Kidney epithelial cell (primary cell): Measurements from ENCODE around the gene HNF1B. TPM values are rescaled to one million over a fixed set of nuclear protein-coding genes. Genes with fewer than 3 reads are reported as not detected.
"Not testable (repeated sequence)": the region's sequence is repeated elsewhere in the genome, so short reads cannot be mapped to it uniquely, and the experiment has no call there.

Experiments
- DNase-seq: peaks from one replicate; pipeline ENCODE4 v3.0.0-alpha.2; 2010; ENCODE audit warnings: low read depth
- H3K27me3 ChIP-seq: 2 replicates; pipeline ENCODE4 v1.6.0; 2011; ENCODE audit warnings: low read length; ENCODE audit not compliant: control insufficient read depth, insufficient read depth
- H3K36me3 ChIP-seq: 2 replicates; pipeline ENCODE4 v1.5.1; 2011; ENCODE audit warnings: low read length; ENCODE audit not compliant: control insufficient read depth, insufficient read depth
- H3K4me3 ChIP-seq: 2 replicates; pipeline ENCODE4 v1.5.1; 2011; ENCODE audit warnings: low read depth, mild to moderate bottlenecking, control low read depth, low read length
- total RNA-seq: library from RNA; depleted of rRNA; stranded (reverse); fragments of >200 nt; gene quantifications from 2 replicates; pipeline ENCODE4 v1.2.3, GENCODE V29; 2015
- TF ChIP-seq, protein P1 (sequence below): IDR thresholded peaks from 2 replicates; pipeline ENCODE4 v1.5.1; 2011; ENCODE audit warnings: mild to moderate bottlenecking, moderate library complexity, low read length, control low read depth, inconsistent platforms; ENCODE audit not compliant: insufficient read depth, poor library complexity, severe bottlenecking

The HNF1B gene
- total RNA-seq, 1 donor from 2014 or later, result 15.1 TPM

DNA sequence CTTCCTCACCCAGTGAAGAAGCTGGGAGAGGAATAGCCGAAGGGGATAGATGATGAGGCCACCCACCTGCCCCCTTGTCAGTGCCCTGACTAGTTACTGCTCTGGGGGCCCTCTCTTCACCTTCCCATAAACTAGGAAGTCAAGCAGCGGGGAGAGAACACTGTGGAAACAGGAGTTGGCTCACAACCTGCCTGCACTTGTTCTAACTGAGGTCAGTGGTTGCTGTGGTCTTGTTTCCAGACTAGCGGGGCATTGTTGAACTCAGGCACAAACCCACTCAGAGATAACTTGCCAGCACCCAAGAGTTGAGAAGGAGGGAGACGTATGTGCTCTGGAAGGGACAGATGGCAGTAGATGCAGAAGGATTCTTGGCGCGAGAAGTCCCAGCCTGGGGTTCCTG, 53.1 kb downstream of the HNF1B start:
- H3K4me3 ChIP-seq, result no peak overlapping the region
- DNase-seq, result no peak

DNA sequence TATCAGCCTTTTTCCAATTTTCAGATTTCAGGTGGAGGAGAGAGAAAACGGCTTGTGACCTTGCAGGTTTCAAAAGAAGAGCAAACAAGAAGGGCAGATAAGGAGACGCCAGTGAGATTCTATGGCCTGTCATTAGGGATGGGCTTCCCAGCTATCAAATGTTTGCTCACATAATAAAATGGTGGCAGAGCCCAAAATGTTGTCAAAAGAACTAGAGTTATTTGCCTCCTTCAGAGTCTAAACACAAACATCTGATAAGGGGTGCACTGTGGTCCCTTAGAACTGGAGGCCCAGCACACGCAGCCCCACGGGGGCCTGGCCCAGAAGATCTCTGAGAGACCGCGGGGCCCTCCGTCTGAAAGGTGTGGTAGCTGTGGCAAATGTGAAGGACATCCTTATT, 55.5 kb downstream of the HNF1B start:
- no peaks in the 10 kb centered on the region for H3K27me3 ChIP-seq
- no peak for DNase-seq
- TF ChIP-seq, protein P1, sequence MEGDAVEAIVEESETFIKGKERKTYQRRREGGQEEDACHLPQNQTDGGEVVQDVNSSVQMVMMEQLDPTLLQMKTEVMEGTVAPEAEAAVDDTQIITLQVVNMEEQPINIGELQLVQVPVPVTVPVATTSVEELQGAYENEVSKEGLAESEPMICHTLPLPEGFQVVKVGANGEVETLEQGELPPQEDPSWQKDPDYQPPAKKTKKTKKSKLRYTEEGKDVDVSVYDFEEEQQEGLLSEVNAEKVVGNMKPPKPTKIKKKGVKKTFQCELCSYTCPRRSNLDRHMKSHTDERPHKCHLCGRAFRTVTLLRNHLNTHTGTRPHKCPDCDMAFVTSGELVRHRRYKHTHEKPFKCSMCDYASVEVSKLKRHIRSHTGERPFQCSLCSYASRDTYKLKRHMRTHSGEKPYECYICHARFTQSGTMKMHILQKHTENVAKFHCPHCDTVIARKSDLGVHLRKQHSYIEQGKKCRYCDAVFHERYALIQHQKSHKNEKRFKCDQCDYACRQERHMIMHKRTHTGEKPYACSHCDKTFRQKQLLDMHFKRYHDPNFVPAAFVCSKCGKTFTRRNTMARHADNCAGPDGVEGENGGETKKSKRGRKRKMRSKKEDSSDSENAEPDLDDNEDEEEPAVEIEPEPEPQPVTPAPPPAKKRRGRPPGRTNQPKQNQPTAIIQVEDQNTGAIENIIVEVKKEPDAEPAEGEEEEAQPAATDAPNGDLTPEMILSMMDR, result no peak
- H3K4me3 ChIP-seq, result no peak overlapping the region
- peaks cover 7% of the 10 kb centered on the region for H3K36me3 ChIP-seq

More for the DNA sequence above, 53.1 kb downstream of the HNF1B start:
- TF ChIP-seq, protein P1, result no peak
- H3K27me3 ChIP-seq, result no peaks in the 10 kb centered on the region
- peaks cover 10% of the 10 kb centered on the region for H3K36me3 ChIP-seq

DNA sequence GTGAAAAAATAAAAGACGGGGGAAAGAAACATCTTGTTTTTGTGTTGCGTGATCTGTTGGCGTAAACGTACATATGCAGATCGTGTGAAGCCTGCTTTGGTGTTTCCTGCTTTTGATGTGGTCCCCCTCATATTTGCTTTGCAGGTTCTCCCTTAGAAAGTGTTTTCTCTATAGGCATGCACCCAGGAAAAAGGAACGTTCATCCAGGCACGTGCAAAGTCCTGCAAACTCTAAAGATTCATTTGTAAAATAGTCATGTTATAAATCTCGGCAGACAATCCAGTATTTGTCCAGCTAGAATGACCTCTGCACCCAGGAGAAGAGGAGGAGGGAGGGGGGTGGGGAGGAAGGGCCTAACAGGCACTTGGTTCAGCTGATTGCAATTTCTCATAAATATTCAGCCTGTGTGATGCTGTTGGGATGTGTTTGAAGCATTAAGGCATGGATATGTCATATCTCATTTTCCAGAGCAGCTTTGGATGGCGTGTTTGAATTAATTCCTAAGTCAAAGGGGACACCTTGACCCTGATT, 61.3 kb downstream of the HNF1B start:
- Histone ChIP-seq H3K27me3 (no peaks in the 10 kb centered on the region), H3K4me3 (no peak overlapping the region), H3K36me3 (peaks cover 5% of the 10 kb centered on the region)
- DNase-seq, result no peak
- TF ChIP-seq, protein P1, result no peak

DNA sequence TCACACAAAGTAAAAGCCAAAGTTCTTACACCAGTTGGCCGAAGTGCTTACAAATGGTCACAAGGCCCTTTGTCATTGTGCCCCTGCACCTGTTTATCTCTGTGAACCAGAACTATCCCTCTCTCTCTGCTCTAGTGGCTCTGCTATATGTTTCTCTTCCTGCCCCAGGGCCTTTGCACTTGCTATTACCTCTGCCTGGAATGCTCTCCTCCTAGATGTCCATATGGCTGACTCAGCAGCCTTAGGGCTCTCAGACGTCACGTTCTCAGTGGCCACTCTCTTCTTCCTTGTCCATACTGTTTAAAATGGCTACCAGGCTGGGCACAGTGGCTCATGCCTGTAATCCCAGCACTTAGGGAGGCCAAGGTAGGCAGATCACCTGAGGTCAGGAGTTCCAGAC, 62.9 kb downstream of the HNF1B start:
- Histone ChIP-seq H3K36me3 (peaks cover 1% of the 10 kb centered on the region), H3K27me3 (no peaks in the 10 kb centered on the region), H3K4me3 (no peak overlapping the region)
- no peak for DNase-seq
- TF ChIP-seq, protein P1, result no peak

DNA sequence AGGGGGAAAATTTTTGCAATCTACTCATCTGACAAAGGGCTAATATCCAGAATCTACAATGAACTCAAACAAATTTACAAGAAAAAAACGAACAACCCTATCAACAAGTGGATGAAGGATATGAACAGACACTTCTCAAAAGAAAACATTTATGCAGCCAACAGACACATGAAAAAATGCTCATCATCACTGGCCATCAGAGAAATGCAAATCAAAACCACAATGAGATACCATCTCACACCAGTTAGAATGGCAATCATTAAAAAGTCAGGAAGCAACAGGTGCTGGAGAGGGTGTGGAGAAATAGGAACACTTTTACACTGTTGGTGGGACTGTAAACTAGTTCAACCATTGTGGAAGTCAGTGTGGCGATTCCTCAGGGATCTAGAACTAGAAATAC, 64.9 kb downstream of the HNF1B start:
- not testable (repeated sequence) for H3K36me3 ChIP-seq, H3K4me3 ChIP-seq, DNase-seq, H3K27me3 ChIP-seq

DNA sequence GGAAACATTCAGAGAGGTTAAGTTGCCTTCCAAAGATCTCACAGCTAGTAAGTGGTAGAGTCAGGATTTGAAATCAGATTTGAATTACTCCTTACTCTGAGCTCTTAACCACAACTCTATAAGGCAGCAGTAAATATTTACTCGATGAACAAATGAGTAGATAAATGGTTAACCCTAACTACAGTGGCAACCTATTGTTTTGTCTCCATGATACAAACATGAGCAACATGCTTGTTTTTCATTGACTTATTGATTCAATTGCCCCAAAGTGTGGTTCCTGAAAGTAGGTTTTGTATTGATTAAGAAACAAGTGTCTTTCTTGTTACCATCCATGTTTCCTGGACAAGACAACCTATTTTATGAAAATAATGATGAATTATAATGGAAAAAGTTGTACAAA, 66.8 kb downstream of the HNF1B start:
- Histone ChIP-seq H3K36me3 (no peaks in the 10 kb centered on the region), H3K4me3 (no peak overlapping the region), H3K27me3 (no peaks in the 10 kb centered on the region)
- DNase-seq, result no peak
- TF ChIP-seq, protein P1, result no peak
